NCI-H2227 (cell line): ENCODE results near the gene MLH3.

ENCODE experiments used
- DNase-seq: peaks from one replicate; lab custom pipeline; 2025; ENCODE audit not compliant: unreplicated experiment; lab: John Stamatoyannopoulos, UW

The MLH3 gene

DNA sequence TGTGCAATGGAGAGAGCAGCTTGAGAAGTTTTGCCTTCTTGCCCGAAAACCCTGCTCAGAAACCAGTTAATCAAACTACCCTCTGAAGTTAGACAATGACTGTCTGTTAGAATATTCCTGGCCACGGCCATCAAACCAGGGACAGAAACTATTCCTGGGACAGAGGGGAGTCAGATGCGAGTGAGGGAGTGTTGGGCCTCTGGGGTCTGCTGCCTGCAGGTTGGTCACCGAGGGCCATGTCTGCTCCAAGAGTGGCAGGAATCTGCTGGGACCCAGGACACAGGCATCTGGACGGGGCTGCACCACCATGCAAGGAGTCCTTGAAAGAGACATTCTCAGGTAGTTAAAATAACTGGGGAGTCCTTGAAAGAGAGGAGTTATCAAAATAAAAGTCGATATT lies 65.5 kb downstream of the MLH3 start:
- DNase-seq: no peak

DNA sequence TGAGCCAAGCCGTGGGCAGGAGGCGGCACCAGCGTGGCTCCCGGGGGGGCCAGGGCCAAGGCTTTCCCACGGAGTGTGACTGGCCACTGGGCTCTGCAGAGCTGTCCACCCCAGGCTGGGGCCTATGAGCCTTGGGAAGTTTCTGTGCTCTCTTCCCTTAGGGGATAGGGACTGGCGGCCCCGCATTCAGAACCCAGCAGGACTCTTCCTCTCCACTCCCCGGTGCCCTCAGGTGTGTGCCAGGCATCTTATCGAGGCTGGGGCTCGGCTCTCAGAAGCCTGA lies 66.3 kb downstream of the MLH3 start:
- DNase-seq: no peak

DNA sequence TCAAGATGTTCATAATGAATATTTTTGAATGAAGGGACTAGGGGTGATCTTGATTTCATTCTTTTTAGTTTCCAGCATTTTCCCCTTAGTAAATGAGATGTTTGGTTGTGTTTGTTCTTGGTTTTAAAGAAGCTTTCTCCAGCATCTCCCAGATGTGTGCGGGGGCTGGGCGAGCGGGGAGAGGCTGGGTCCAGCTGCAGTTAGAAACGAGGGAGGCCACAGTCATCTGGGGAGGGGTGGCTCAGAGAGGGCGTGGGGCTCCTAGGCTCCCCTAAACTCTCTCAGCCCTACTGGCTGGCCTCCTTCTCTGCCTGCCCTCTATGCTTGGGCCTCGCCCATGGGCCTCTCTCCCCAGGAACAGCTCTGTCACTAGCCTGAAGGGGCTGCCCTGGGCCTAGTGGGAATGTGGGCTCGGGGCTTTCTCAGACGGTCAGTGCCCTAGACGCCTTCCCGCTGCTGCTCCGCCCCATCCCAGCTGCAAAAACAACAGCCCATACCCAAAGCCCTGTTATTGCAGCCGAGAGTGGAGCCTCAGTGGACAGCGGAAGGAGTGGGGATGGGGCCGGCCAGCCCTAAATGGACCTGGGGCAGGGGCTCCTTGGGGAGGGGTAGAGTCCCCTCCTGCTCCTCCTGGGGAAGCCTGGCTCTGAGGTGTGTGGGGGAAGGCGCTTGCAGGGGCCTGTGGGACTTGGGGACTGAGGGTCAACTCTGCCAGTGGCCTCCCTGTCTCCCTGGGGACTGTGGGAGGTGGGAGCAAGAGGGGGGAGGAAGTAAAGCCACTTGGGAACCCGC lies 66.8 kb downstream of the MLH3 start:
- DNase-seq: no peak

DNA sequence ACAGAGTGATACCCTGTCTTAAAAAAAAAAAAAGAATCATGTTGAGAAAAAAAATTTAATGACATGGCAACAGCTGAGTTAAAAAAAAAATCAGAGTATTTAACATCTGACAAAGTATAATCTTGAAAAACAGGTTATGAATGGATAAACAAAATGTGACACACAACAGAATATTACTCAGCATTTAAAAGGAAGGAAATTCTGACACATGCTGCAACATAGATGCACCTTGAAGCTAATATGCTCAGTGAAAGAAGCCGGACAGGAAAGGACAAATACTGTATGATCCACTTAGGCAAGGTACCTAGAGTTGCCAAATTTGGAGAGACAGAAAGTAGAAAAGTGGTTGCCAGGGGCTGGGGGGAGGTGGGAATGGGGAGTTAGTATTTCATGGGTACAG lies 67.9 kb downstream of the MLH3 start:
- no peak for DNase-seq

DNA sequence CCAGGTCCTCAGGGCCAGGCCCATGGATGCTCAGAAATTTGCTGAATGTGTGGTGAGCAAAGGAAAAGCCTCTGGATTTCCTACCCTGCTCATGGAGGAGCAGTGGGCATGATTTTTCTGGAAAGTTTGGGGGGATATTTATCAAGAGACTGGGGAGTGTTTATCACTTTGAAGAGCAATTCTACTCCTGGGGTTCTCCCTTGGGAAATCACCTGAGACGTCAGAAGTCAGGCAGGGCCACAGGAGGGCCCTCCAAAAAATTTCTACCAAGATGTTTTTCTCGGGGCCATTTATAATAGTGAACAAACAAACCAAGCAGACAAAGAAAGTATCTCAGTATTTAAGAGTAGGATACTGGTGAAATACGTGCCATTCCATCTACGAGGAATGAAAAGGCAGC lies 68.6 kb downstream of the MLH3 start:
- no peak for DNase-seq

DNA sequence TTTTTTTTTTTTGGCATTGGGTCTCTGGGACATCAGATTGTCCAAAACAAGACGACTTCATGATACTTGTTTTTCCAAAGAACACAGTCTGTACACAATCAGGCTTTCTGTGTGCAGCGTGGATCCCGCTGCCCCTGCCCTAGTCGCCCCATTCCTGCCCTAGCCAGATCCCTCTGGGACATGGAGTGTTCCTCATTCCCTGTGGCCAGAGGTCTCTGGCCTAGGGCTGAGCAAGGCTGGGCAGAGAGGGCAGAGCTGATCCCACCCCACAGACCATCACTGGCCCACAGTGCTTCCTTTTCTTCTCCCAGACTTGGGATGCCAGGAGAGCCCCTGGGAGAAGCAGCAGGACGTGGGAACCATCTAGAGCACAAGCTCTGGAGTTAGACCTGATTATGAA lies 69.4 kb downstream of the MLH3 start:
- no peak for DNase-seq

DNA sequence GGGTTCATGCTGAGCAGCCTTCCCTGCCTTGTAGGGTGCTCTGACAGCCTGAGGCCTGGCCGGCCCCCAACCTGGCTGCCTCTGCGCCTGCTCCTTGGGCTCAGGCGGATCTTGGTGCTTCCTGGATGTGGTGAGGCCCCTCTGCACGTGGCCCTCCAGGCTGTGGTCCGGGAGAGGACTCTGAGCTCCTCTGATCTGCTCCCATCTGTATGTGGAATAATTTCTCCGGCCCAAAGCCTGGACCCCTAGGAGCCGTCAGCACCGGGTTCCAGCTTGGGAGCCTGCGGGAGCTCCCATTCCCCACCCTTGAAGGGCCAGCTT lies 69.8 kb downstream of the MLH3 start:
- no peak for DNase-seq

DNA sequence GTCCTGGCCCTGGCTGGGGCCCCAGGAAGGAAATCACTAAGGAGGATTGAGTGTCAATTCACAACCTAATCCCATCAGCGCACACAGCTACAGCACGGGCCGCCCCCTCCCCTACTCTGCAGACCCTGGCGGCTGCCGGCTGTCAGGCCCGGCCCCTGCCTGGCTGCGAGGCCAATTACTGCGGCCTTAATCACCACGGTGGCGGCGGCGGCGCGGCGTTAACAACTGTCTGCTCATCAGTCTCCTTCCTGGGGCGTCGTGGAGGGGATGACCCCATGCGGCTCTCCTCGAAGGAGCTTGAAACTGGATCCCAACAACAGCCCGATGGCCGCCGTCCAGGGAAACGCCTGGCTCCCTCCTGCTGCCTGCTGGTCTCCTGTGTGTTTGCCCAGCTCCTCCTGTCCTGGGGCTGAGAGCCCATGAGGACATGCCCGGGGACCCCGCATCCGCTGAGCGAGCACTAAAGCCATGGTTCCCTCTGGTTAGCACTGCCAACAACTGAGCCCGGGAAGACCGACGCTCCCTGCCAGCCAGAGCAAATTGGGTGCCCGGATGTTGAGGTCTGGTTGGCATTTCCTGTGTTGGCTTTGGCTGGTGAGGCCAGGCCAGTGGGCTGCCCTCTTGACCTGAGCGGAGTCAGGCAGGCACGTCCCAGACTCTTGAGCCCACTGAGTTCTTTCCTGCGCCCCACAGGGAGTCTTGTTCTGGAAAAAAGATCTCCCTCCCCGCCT lies 70.4 kb downstream of the MLH3 start:
- DNase-seq: peak; percentile 62

DNA sequence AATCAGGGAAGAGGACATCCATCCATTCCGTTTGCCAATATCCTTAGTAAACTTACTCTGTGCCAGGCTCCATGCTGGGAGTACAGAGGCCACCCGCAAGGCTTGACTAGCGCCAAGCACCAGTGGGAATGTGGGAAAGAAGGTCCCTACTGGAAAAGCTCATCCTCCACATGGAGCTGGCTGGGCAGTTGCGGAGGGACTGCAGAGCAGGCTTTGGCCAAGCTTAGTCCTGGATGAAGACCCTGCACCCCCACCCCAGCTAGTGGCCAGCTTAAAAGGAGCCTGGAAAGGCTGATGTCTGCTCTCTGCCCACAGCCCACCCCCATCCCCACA lies 70.9 kb downstream of the MLH3 start:
- DNase-seq: peak; percentile 36

DNA sequence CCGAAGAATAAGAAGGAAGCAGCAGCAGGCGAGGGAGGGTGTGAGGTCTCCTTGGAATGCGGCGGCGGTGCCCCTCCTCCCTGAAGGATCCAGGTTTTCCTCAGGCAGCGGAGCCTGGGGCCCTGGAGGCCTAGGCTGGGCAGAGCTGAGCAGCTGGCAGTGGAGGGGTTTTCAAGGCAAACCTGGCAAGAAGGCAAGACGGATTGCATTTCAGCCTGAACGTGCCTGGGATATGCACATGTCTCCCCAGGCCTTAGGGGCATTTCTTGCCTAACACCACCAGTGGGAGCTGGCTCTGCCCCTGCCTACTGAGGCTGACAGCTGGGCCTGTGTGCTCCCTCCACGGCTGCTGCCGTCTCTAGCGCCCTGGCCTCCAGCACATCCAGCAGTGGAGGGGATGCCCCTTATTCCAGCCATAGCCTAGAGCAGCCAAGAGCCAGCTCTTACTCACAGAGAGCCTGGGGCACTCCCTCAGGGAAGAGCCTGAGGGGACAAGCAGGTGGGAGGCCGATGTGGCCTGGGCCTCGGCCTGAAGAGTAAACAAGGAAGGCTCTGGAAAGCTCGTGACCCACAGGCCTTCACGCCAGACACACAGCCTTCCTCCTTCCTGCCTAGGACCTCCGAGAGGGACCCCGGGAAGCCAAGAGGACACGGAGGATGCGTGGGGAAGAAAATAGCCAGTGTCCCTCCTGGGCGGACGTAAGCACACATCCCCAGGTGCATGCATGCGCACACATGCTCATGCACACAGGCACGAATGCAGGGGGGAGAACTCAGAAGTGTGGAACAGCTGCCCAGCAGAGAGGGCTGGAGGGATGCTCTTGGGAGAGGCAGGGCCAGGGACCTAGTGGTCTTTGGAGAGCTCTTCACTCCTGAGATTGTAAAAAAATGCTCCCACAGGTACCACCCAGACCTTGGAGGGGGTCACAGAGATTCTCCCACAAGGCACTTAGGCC lies 71.5 kb downstream of the MLH3 start:
- peak; percentile 32 for DNase-seq

DNA sequence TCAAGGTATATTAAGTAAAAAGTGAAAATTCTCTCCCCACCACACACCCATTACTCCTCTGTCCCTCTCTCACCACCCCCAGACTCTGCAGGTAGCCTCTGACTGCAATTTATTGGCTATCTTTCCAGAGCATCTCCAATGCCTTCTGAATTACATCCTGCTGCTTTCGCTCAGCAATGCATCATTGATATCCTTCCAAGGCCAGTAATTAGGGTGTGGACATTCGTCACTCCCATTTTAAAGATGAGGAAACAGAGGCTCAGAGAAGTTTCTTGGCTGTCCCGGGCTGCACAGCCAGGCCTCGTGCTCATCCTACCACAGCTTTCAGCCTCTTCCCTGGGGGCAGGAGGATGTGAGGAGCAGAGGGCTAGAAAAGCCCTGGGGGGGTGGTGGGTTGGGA lies 72.2 kb downstream of the MLH3 start:
- DNase-seq: no peak

DNA sequence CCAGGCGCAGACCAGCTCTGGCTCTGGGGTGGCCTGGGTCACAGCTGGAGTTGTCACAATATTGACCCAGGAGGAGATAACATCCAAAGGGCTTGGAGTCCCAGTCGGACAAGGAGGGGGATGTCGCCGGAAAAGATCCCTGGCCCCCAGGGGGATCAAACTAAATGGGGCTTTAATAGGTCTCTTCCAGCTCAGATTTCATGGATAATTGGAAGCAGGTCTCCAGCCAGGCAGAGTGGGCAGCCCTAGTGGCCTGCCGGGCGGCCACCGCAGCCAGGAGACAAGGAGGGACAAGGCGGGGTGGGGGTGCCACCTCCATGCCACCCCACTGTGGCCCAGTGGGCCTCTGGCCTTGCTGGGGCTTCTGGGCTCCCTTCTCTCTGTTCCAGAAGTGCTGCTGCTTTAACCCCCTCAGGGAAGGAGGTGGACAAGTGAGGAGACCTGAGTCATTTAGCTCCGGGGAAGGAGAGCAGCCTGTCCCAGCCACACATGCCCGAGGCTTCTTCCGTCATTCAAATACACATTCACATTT lies 72.8 kb downstream of the MLH3 start:
- DNase-seq: no peak

DNA sequence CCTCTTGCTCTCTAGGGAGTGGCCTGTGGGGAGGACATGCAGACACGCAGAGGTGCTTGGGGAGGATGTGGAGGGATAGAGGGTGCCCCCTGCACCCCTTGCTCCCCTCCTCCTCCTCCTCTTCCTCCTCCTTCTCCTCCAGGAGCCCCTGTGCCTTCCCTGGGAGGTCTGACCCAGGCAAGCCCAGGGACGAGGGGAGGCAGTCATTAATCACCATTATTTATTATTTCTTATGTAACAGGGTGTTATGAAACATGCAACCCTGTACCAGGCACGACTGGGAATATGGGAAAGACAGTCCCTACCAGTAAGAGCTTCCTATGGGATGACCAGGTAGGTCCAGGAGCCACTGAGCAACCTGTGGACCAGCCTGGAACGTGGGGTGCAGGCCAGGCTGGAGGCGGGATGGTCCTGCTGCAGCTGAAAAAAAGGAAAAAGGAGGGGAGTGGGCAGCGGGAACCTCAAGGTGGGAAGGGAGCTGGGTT lies 73.3 kb downstream of the MLH3 start:
- no peak for DNase-seq

DNA sequence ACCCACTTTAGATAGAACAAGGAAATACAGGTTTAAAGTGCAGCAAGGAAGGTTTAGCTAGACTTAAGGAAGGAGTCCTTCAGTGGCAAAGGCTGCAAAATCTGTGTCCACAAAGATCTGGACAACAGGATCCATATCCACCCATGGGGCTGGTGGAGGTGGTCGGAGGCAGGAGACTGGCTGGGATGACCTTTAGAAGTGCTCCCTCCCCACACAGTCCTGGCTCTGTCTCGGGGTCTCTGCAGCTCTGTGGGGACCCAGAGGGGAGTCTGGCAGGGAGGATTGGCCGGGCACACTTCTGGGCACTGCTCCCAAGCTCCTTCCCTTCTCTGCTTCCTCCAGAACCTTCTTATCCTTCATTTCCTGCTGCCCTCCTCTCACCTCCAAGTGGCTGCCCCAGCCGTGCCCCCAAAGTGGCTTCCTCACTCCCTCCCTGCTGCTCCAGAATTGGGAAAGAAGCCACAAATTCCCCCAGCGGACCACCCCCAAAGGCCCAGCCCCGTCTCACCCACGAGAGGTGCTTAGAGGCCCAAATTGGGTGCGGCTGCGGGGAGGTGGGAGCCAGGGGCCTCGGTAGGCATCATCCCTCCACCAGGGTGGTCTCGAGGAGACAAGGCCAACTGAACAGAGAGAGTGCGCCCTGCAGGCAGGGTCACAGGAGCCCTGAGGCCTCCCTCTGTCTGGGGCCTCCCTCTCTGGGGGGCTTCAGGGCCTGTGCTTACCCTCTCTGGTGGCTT lies 73.9 kb downstream of the MLH3 start:
- no peak for DNase-seq

DNA sequence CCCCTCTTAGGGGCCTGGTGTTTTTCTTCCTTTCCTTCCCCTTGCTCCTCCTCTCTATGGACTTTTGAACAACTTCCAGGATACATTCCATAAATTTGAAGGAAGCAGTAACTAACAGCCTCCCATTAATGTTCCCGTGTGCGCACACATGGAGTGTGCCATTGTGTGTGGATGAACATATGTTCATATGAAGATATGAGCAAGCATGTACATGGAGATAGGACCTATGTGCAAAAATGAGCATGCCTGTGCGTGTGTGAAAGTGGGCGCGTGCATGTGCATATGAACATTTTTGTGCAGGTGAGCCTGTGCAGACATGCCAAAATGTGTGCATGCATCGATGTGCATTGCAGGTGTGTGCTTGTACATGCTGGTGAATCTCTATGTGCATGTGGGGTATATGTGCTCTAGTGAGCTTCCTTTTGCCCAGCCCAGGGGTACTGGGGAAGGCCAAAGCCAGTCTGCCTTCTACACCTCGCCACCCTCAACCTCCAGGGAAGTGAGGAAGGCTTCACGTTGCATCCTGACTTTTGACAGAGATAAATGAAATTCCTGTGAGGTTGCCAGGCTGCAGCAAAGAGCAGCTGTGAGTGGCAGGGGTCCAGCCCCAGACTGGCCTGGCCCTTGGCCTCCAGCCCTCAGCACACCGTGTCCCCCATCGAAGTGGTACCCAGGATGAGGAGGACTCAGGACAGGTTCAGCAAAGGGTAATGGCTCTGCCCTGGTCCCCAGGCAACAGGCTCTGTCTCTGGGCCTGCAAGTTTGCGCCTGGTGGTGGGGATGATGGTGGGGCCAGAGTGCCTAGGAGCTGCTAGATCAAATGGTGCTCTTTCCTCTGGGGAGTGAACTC lies 74.8 kb downstream of the MLH3 start:
- no peak for DNase-seq

DNA sequence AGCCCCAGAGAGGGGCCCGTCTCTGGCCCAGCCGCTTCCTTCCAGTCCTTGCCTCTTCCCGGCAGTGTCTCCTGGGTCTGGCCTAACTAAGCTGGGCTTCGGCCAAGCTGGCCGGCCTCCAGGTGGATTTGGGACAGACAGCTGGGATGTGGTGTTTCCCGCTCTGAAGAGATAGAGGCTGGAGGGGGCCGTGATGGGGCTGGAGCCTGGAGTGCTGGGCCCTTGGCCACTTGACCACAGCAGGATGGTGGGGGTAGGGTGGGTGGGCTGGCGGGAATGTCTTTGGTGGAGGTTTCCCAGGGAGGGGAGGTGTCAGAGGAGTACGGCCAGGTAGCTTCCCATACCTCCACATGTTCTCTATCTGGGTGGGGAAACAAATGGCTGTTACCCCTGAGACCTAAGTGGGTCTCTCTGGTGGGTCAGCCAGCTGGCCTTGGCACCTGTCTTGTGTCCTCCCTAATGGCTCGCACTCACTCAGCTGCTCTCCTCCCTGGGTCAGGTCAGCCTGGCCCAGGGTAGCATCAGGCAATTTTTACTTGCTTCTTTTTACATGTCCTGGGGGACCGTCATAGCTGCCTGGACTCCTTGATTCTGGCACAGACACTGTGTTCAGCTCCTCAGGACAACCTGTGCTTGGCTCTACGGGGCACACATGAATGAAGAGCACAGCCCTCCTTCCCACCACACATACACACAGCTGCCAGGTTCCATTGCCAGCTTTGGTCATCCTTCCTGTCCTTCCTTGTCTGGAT lies 76.0 kb downstream of the MLH3 start:
- no peak for DNase-seq

DNA sequence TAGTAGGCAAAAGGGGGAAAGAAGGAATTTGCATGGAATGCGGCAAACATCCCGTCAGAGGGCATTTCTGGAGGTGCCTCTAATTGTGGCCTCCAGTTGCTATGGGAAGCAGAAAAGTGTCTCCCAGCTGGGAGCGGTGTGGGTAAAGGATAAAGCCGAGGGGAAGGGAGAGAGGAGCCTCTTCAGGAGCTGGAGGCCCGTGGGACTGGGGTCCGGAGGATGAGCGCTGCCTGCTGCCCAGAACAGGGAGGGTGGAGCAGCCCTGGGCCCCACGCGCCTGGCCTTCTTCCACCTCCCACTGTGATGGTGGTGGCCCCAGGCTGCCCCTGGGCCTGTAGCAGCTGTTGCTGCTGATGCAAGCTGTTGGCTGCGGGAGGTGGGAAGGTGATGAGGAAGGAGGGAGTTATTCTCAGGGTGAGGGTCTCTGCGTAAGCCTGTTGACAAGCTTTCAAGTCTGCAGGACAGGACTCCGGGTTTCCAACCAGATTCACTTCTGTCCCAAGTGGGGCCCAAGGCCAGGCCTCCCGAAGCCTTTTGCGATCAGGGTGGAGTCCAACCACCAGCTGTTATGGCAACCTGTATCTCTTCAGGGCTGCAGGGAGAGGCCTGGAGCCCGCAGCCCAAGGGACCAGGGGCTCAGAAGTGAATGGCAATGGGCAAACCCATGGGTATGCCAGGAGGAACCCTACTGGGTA lies 76.8 kb downstream of the MLH3 start:
- no peak for DNase-seq

DNA sequence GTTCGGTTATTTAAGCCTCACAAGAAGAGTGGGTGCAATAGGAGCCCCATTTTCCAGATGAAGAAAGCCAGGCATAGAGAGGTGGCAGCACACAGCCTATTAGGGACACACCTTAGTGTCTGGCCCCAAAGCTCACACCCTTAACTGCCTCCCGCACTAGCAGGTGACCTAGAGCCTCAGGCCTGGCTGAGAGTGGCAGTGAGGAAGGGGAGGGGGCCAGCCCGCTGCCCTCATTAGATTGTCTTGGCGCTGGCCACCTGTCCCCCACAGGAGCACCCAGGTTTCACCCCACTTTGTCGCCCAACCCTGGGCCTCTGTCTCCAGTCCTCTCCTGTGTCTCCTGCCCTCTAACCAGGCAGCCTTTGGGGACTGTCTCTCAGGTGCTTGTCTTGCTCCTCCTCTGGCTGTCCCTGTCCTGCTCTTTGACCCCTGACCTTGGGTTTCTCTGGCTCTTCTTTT lies 77.3 kb downstream of the MLH3 start:
- no peak for DNase-seq
